K562 (cell line): ENCODE data around the gene BROX. TPM values are rescaled to one million over a fixed set of nuclear protein-coding genes. Genes with fewer than 3 reads are reported as not detected.

Source experiments
- ELF4 ChIP-seq: fragments of 450-650 bp; formaldehyde crosslinking; IDR thresholded peaks from 2 replicates; pipeline ENCODE4 v1.4.0; 2022; ENCODE audit warnings: missing genetic modification characterization
- FOXP1 ChIP-seq: sonication (generic); formaldehyde crosslinking; IDR thresholded peaks from 2 replicates; pipeline ENCODE4 v1.8.0; 2022; ENCODE audit warnings: mild to moderate bottlenecking, missing genetic modification reagents
- GABPB1 ChIP-seq: sonication (generic); formaldehyde crosslinking; IDR thresholded peaks from 2 replicates; pipeline ENCODE4 v1.8.0; 2022; ENCODE audit warnings: mild to moderate bottlenecking, missing genetic modification reagents
- MAZ ChIP-seq, 2 experiments: fragments of 450-650 bp in 1 of 2; sonication (generic) in 1 of 2; formaldehyde crosslinking; IDR thresholded peaks in 1 of 2; conservative IDR thresholded peaks in 1 of 2; 2 replicates each; pipeline versions ENCODE4 v1.4.0 to v1.5.0; 2020; ENCODE audit warnings: mild to moderate bottlenecking in 1 of 2, missing genetic modification reagents in 1 of 2
- MLLT1 ChIP-seq, 2 experiments: fragments of 450-650 bp; IDR thresholded peaks; 2 replicates each; pipeline ENCODE4 v1.6.1; 2016
- NFE2 ChIP-seq: IDR thresholded peaks from 2 replicates; pipeline ENCODE4 v1.6.1; 2014; ENCODE audit warnings: antibody characterized with exemption, low read depth
- NKRF ChIP-seq: fragments of 450-650 bp; IDR thresholded peaks from 2 replicates; pipeline ENCODE4 v1.6.1; 2016; ENCODE audit warnings: borderline replicate concordance
- PHF20 ChIP-seq: fragments of 450-650 bp; IDR thresholded peaks from 2 replicates; pipeline ENCODE4 v1.6.1; 2018; ENCODE audit not compliant: partially characterized antibody
- PHF8 ChIP-seq: fragments of 200-600 bp; sonication (generic); IDR thresholded peaks from 2 replicates; pipeline ENCODE4 v1.6.1; 2012; ENCODE audit warnings: mixed run types, mild to moderate bottlenecking, inconsistent platforms, low read length, moderate library complexity, borderline replicate concordance
- SIN3A ChIP-seq, 2 experiments: fragments of 150-350 bp in 1 of 2; IDR thresholded peaks; 2 replicates each; pipeline ENCODE4 v1.6.1; 2011 to 2016; ENCODE audit warnings: borderline replicate concordance in 2 of 2, low read depth in 2 of 2, low read length in 2 of 2, mild to moderate bottlenecking in 2 of 2, moderate library complexity in 2 of 2; ENCODE audit not compliant: control insufficient read depth in 1 of 2
- TAF9B ChIP-seq: fragments of 450-650 bp; IDR thresholded peaks from 2 replicates; pipeline ENCODE4 v1.6.1; 2018; ENCODE audit warnings: mild to moderate bottlenecking; ENCODE audit not compliant: partially characterized antibody
- ZBTB11 ChIP-seq, 3 experiments: fragments of 200-800 bp in 1 of 3; fragments of 250-450 bp in 1 of 3; fragments of 450-650 bp in 1 of 3; sonication (Bioruptor Pico) in 1 of 3; sonication (Bioruptor generic) in 1 of 3; formaldehyde crosslinking in 1 of 3; IDR thresholded peaks; 2 replicates each; pipeline versions ENCODE4 v1.6.1 to v1.8.0; 2016 to 2022; ENCODE audit warnings: mild to moderate bottlenecking in 2 of 3, missing genetic modification characterization in 2 of 3, missing compliant biosample characterization in 1 of 3, moderate library complexity in 1 of 3
- ZNF696 ChIP-seq: fragments of 250-450 bp; sonication (Bioruptor Pico); conservative IDR thresholded peaks from 2 replicates; pipeline ENCODE4 v1.4.0; 2020; ENCODE audit warnings: mild to moderate bottlenecking, moderate library complexity
- polyA plus RNA-seq, 8 experiments: library from polyadenylated mRNA; depleted of rRNA in 4 of 8; stranded (reverse) in 5 of 8; unstranded in 3 of 8; fragments of >200 nt; fragmentation: Nextera tagmentation in 2 of 8; fragmentation: Illumina TruSeq in 1 of 8; extraction: Ambion mirVana in 2 of 8; extraction: Trizol in 1 of 8; gene quantifications; 2 replicates each; pipeline versions ENCODE4 v1.2.1 to v1.2.3, GENCODE V29; 2011 to 2014; ENCODE audit warnings: inconsistent platforms in 1 of 8, missing spikeins in 1 of 8
- total RNA-seq, 7 experiments: library from RNA; depleted of rRNA in 6 of 7; stranded (reverse); fragments of >200 nt in 6 of 7; fragmentation: Illumina TruSeq in 2 of 7; extraction: Trizol in 2 of 7; gene quantifications; 2 replicates each; pipeline versions ENCODE4 v1.2.1 to v1.2.3, GENCODE V29; 2011 to 2021; ENCODE audit warnings: low replicate concordance in 1 of 7

The BROX gene
- total and polyA plus RNA-seq, 9 of the 15 experiments (the other 6 are each of a cell fraction or from before 2014, with no cell fraction given), result 9.4 to 153 (median 45.1) TPM

GRCh38 chr1:222713091-222713961, 962 bp downstream of the BROX start (continued):
- TF ChIP-seq NFE2 (no peak), PHF20 (peak; percentile 68), ZBTB11 (CRISPR knock-in tag; IDR thresholded peaks at IDR 0.05) (peak in 1 of 3 experiments; percentile 67; a peak in 1 of 6 replicates), TAF9B (peak; percentile 67), SIN3A (IDR thresholded peaks at IDR 0.05; ENCODE audit: borderline replicate concordance in 2 of 2, control insufficient read depth in 1 of 2, low read depth in 2 of 2, low read length in 2 of 2) (peak in 1 of 2 experiments; percentile 74; a peak in 2 of 4 replicates), MAZ (CRISPR knock-in tag; conservative IDR thresholded peaks at IDR 0.05 in 1 of 2, IDR thresholded peaks at IDR 0.05 in 1 of 2) (peak; percentile 10 to 20; a peak in 3 of 4 replicates), FOXP1 (CRISPR knock-in tag) (peak; percentile 95), PHF8 (peak; percentile 60), NKRF (peak; percentile 10; the same call in 1 of the 2 replicates), GABPB1 (peak; percentile 72), MLLT1 (IDR thresholded peaks at IDR 0.05) (peak in 1 of 2 experiments; percentile 100; a peak in 2 of 4 replicates), ZNF696 (CRISPR knock-in tag) (no peak), ELF4 (CRISPR knock-in tag) (peak; percentile 81)
